ENCODE measurements around the gene PCYOX1L.
A peak's percentile ranks its signal among the peaks of the same experiment; 100 is the strongest.

PCYOX1L gene

GRCh38 chr5:149367972-149368645 is 10.3 kb downstream of the PCYOX1L start:
- no peak for DNase-seq

GRCh38 chr5:149370878-149371277 is 13.0 kb downstream of the PCYOX1L start:
- no peak for DNase-seq

GRCh38 chr5:149371296-149371962 is 13.6 kb downstream of the PCYOX1L start:
- peak; percentile 21 to 52 (median 34) for DNase-seq

GRCh38 chr5:149372076-149372795 is 14.4 kb downstream of the PCYOX1L start:
- no peak for DNase-seq

- DNase-seq: no peak
Measured at GRCh38 chr5:149372932-149373331, 15.1 kb downstream of the PCYOX1L start.

- DNase-seq: no peak
Measured at GRCh38 chr5:149374303-149374702, 16.5 kb downstream of the PCYOX1L start.

GRCh38 chr5:149374801-149375200 is 17.0 kb downstream of the PCYOX1L start:
- no peak for DNase-seq

GRCh38 chr5:149375434-149375833 is 17.6 kb downstream of the PCYOX1L start:
- no peak for DNase-seq

- no peak for DNase-seq
Measured at GRCh38 chr5:149376104-149376503, 18.3 kb downstream of the PCYOX1L start.

GRCh38 chr5:149376711-149377447 is 19.0 kb downstream of the PCYOX1L start:
- no peak for DNase-seq

GRCh38 chr5:149378241-149378820 is 20.5 kb downstream of the PCYOX1L start:
- DNase-seq: no peak

- no peak for DNase-seq
Measured at GRCh38 chr5:149379177-149379761, 21.4 kb downstream of the PCYOX1L start, which contains the start of gene IL17B. Gene IL17B (minus strand): TSS chr5:149379292. CDS start chr5:149379225, 67 bp downstream.

GRCh38 chr5:149379818-149380374 is 22.1 kb downstream of the PCYOX1L start:
- DNase-seq: no peak

GRCh38 chr5:149380466-149381121 is 22.7 kb downstream of the PCYOX1L start:
- no peak for DNase-seq

- no peak for DNase-seq
Measured at GRCh38 chr5:149381261-149381985, 23.6 kb downstream of the PCYOX1L start.

GRCh38 chr5:149381986-149382338 is 24.1 kb downstream of the PCYOX1L start:
- peak; percentile 55 to 69 (median 60) for DNase-seq

- no peak for DNase-seq
Measured at GRCh38 chr5:149382517-149383220, 24.8 kb downstream of the PCYOX1L start.

GRCh38 chr5:149383399-149383798 is 25.6 kb downstream of the PCYOX1L start:
- no peak for DNase-seq

GRCh38 chr5:149386166-149386565 is 28.3 kb downstream of the PCYOX1L start:
- no peak for DNase-seq

GRCh38 chr5:149387081-149387631 is 29.3 kb downstream of the PCYOX1L start:
- no peak for DNase-seq

Data from activated naive CD4-positive, alpha-beta T cell (primary cell).